HG03159 (cell line): Measurements from ENCODE around the gene VWF.

ENCODE experiments used
- ATAC-seq: cut with Tn5 transposase; IDR thresholded peaks from one replicate; pipeline ENCODE4 v1.9.1; 2021; ENCODE audit warnings: mild to moderate bottlenecking, moderate library complexity; ENCODE audit not compliant: unreplicated experiment

Gene VWF

DNA sequence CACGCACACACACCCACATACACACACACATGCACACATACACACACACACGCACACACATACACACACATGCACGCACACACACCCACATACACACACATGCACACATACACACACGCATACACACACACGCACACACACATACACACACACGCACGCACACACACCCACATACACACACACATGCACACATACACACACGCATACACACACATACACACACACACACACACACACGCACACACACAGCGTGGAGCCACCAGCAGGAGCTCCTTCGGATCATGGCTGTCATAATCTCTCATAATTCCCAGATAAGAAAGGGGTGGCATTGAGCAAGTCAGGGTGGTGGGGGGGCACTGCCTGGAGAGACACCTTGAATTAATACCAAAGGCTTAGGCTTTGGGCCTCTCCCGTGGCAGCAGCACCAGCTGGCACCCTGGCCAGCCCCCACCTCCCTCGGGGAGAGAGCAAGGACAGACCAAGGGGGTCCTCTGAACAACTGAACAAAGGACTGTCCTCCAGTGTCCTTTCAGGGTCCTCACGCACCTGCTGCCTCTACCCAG is 201.3 kb downstream of the VWF start:
- ATAC-seq: no peak

DNA sequence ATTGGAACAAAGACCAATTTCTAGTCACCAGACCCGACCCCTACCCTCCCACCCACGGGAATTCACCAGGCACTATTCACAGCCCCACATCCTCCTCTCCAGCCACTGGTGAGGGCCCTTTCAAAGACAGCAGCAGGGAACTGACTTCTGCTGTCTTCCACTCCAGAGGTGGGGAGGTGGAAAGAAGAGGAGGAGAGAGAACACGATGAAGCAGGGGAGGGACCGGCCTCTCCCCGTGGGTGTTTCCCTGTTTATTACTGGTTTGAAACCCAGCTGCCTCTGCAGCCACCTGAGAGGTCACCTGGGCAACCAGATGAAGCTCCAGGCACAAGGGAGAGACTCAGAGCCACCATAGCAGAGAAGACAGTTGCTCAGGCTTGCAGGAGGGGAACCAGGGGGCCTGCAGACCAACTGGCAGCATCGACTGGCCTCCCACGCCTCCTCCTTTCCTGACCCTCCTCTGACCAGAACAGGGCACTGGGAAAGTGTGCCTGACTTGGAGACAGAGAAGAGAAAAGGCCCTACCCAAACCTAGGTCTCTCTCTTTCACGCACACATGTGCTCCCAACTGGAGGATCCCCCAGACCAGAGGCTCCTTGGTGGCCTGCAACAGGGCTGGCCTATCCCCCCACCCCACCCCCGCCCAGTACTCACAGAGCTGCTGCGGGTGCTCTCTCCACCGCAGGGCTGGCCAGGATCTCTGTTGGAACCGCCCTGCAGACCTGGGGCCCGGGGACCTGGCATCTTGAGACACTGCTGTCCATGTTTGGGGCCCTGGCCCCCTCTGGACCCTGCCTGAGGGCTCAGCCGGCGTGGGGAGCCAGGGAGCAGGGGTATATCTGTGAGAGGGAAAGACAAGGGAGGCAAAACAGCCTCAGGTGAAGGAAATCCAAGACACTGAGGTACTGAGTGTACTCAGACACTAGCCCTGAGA is 202.2 kb downstream of the VWF start:
- ATAC-seq: no peak

DNA sequence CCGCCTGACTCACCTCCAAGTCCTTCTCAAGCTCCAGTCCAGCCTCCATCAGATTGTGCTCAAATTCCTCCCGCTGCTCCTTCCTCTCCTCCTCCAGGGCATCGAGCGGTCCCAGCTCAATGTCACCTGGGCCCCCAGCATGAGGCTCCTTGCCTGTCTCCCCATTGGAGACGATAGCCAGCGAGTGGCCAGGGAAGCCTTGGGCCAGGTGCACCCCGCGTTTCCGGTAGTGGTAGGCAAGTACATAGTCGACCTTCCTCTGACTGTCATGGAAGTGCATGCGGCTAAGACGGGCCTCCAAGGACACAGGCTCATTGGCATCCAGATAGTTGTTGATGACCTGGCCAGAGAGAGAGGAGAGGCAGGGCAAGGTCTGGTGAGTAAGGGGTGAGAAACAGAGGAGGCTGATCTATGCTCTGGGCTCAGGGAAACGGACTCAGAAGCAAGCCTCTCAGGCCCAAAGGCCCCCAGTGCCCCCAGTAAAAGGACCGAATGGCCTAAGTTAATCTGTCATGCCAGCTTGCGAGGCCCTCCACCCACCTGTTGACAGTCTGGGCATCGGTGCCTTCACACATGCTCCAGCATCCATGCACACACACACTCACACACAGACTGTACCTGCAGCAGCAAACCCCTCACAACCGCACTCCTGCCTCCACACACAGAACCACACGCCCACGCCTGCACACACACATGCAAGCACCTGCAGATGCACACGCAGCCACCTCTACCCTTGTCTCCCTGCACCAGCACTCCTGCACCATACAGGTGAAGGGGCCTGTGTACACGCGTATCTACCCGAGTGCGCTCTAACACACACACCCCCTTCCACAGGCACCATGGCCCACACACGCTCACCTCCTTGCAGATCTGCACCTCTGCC is 203.2 kb downstream of the VWF start:
- ATAC-seq: no peak

DNA sequence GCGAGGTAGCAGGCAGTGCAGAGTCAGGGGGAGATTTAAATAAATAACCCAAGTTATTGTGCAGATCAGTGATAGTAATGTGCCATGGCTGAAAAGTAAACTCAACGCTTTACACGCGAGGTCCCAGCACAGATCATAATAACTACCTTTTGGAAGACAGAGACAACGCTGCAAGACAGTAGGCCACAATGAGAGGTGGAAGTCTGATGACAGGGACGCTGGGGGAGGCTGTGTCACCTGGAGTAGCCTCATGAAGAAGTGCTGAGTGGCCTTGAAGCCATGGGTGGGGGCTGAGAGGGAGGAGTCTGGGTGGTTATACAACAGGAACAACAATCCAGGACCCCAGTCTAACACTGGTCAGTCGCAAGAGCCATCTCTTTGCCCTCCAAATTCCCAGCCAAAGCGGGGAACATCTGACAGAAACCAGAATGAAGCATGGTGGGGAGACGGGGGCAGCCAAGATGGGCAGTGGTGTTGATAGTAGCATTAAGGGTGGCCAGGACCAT is 207.6 kb downstream of the VWF start:
- ATAC-seq: no peak

DNA sequence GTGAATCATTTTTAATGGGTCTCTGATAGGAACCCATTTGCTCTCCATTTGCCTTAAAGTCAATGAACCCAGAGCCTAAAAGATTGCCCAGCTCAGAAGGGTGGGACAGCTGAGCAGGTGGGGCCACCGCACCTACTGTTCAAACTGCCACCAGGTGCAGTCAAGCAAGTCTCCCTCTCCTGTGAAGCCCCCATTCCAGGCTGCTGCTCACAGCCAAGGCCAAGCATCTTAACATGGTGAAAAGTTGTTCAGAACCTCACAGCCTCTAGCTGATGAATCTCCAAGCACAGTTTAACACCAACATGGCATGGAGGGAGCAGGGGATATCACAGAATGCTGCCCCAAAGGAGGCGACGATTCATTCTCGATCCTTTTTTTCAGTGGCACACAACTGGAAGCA is 209.0 kb downstream of the VWF start:
- no peak for ATAC-seq

DNA sequence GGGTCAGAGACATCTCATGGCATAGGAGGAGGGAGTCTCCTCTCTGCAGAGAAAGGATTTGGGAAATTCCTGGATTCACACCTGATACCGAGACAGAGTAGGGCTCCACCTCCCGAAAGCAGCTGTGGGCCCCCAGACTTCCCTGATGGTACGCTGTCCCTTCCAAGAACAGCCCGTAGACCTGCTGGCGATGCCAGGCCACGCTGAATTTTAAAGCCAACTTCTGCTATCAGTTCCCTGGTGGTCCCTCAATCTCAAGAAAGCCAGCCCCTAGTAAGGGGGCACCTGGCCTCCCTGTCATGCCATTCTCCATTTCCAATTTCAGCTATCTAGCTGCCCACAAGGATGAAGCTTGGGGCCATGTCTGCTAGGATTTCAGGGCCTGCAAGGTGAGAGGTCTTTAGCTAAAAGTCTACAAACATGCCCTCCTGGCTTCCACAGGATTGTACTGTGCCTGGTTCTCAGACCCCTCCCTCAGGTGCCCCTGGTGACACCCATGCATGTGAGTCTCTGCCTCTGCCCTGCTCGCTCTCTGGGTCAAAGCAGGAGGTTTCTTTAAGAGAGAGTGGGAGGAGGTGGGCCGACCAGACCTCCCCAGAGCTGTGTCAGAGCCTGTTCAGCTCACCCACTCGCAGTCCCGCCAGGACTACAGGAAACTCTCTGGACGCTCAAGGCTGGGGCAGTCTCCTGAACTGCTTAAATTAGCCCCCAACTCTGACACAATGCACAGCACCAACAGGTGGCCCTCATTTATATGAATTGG is 209.9 kb downstream of the VWF start:
- ATAC-seq: no peak

DNA sequence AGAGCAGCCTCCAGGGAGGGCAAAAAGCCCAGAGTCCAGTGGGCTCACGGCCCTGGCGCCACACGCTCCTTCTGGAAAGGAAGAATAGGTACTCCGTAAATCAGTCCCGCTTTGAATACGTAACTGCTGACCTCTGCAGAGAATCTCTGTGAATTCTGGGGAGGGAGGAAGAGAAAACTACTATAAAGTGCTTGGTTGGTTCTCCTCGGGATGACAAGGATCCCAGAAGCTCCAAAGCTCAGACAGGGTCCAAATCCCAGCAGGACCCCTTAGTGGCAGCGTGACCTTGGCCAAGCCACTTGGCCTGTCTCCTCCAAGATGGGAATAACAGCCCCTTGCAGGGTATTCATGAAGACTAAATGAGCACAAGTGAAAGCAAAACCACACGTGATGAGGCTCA is 211.1 kb downstream of the VWF start:
- ATAC-seq: no peak

DNA sequence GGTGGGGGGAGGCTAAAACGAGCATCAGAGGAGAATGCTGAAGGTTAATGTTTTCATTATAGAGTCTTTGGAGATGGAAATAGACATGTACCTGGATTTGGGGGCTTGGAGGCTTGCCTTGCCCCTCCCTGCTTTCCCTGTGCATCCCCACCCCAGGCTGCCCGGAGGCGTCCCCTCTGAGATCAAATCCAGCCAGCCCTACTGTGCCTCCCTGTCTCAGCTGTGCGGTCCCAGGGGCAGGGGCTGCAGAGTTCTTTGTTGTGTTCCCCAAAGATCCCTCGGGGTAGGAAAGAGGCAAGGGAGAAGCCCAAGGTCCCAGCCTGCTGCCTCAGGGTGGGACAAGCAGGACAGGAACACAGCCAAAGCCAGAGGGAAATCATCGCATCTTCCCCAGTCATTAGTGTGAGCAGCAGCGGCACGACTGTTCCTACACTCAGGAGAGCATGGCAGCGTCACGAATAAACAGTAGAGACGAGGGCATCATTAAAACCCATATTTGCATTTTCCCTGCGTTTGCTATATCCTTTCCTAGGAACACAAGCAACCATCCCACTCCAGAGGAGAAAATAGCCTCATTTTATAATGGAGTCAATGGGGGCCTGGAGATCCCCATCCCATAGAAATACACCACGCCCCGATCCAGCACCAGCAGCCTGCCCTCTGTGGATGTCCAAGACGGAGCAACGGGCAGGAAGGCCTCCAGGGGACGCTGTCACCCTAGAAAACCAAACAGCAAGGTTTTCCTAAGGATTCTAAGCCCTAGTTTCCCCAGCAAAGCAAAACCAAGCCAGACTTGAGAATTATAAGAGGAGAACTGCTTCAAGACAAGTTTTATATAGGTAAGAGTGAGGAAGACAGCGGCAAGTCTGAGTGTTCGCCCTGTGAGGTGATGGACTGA is 211.8 kb downstream of the VWF start:
- no peak for ATAC-seq

DNA sequence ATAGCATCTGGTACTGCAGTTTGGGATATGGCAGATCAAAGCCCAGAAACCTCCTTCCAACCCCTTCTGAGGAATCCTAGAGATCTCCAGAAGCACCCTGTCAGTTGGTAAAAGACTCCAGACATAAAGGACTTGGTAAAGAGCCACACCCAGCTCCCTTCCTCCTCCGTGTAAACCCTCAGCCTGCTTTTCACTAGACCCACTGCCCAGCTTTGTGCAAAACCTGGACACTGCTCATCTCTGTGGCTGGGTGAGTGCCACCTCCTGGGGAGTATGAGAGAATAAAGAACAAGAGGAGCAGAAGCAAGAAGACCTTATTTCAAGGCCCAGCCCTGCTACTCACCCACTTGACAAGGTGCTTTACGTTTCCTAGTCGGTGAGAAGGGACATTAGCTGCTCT is 212.5 kb downstream of the VWF start:
- ATAC-seq: no peak

DNA sequence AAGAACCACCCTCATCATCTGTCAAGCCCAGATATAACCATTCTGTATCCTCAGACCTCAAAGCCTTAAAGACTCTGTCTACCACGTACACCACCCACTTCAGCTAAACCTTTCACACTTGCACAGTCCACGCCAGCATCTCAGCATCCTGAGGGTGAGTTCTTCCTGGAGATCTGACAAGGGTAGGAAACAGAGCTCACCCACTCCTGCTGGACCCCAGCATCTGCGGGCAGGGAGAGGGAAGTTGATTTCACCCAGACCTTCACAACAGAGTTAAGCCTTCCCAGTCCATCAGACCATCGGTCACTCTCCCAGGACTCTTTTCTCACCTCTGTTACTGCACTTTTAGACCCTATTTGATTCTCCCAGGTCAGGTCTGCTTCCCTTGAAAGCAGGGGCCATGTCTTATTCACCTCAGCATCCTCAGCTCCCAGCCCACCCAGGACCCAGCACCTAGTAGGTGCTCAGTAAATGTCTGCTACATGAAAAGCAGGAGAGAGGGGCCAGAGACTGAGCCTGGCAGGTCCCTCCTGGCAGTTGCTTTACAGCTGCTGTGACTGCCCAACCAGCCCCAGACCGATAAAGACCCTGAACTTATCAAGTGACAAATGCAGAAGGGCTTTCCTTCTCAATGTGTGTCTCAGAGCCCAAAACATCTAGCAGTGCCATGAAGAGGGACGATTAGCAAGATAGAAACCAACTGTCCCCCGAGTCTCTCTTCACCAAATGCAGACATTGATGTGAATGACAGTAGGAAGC is 213.5 kb downstream of the VWF start:
- ATAC-seq: no peak

DNA sequence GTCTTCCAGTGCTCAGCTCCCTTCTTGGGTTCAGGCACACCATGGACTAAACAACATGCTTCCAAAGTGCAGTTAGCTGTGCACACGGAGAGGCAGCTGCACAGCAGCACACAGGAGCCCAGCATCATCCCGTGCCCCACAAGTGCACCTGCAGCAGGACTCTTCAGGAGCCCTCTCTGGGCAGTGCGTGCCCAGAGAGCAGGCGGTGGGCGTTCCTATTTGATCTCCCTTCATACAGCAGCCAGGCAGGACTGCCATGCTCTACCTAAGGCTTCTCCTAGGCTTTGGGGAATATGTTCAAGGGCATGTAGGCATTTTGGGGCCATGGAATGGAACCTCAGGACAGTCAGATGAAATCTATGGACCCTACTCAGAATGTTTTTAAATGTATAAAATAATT is 214.9 kb downstream of the VWF start:
- no peak for ATAC-seq

DNA sequence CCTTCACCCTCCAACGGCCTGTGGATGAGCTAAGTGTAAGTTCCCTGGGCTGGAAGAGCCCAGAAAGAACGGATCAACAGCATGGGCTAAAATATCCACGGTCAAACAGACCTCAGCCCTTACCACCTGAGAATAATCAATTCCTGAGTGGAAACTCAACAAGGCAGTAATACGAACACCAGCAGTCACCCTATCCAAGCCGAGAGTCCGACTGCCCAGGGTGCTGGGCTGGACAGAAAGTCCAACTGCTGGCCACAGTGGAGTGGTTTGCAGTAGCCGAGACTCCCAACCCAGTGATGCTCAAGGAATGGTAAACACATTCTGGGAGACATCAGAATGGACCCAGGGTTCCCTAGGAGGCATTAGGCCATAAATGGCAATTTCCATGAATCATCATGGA is 216.2 kb downstream of the VWF start:
- no peak for ATAC-seq

DNA sequence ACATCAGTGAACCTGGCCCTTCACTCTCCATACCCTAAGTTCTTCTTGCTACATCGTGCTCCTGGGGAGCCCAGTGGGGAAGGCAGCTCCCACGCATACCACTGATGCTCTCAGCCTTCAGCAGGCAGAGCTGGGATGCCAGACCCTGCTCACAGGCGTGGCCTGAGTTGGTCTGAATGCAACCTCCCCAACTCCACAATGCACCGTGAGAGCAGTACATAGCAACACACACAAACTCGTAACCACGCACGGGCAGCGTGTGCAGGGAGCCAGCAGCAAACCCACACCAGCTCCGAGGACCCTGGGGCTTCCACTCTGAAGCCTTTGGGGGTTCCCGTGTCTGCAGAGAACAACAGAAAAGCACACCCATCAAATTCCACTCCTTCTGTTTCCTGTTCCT is 216.7 kb downstream of the VWF start:
- no peak for ATAC-seq

DNA sequence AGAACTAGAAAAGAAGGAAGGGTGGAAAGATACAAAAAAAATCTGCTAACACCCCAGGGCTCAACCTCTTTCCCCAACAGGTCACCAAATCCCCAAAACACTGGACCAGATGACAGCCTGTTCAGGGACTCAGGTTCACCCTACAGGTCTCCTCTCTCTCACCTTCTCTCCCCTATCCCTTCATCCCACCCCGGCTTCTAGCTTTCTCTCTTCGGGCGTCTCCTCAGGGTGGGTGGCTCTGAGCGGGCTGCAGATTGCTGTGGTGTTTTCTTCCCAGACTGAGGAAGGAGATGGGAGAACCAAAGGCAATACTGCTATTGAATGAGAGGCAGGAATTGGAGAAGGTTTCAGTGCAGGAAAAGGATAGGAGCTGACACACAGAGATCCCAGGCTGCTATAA is 218.7 kb downstream of the VWF start:
- no peak for ATAC-seq

DNA sequence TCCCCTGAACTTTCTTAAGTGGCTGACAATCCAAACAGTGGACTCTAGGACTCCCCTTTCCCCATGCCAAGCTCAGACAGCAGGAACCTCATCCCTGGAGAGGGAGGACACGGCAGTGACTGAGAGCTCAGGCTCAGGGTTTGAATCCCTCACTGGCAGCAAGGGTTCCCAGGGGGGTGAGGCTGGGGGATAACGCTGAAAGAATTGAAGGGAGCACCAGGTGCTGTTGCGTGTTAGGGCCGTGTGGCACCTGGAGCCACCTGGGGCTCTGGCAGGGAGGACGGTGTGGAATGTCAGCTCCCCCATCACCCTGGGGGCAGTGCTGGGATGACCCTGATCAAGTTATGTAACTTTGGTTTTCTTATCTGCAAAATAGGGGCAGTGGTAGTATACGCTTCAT is 219.5 kb downstream of the VWF start:
- no peak for ATAC-seq

DNA sequence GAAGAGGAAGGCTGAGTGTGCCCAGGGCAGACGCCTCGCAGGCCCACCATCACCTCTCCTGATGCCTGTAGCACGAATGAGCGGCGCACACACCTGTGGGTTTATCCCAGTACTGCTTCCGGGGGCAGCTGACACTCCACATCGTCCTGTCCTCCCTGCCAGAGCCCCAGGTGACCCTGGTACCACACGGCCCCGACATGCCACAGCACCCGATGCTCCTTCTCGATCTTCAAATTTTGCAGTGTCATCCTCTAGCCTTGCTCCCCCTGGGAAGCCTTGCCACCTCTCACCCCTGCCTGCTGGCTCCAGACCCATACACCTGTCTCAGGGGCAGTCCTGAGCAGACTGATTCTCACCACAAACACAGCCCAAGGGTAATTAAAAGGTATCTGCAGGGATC is 220.0 kb downstream of the VWF start:
- ATAC-seq: no peak

DNA sequence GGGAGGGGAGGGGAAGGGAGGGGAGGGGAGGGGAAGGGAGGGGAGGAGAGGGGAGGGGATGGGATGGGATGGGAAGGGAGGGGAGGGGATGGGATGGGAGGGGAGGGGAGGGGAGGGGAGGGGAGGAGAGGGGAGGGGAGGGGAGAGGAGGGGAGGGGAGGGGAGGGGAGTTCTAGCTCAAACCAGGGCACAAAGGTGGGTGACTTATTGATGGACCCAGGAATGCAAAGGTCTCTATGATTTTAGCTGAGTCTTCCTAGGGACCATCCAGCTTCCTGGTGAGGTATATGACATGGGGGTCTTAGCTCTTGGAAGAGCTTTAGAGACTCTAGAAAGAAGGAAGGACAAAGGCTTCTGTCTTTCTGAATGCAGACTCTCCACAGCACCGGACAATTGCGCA is 221.7 kb downstream of the VWF start:
- no peak for ATAC-seq

DNA sequence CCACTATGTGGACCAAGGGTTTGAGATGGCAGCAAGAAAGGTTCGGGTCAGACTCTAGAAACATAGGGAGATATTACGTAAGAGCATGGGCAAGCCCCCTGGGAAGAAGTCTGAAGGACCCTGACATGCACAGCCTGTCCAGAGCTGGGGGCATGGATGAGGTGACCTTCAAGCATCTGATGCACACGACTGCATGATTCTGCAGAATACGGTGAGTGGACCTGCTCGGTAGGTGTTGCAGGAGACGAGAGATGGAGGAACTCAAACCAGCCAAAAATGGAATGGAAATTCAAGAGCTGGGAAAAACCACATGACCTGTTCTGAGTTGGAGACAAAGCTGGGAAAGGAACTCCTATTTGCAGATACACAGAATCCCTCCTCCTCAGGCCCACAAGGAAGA is 223.1 kb downstream of the VWF start:
- ATAC-seq: no peak
